KBM-7 (cell line): ENCODE results near the gene HDHD3.
"Not testable (repeated sequence)": the region's sequence is repeated elsewhere in the genome, so short reads cannot be mapped to it uniquely, and the experiment has no call there.

ENCODE experiments used
- DNase-seq: peaks from one replicate; pipeline ENCODE4 v3.0.0-alpha.2; 2015
- in situ Hi-C: fragments of 300-500 bp; cut with MboI; formaldehyde crosslinking; loops from 2 replicates; pipeline ENCODE4 v1.14.3; 2020; ENCODE audit warnings: low sequenced_read_pairs, low pct_unique_long_range_greater_than_20kb, mixed read lengths

The HDHD3 gene

GRCh38 chr9:113368982-113369854 is 7.6 kb downstream of the HDHD3 start:
- no peak for DNase-seq
- in situ Hi-C loops: no loop called here

DNA sequence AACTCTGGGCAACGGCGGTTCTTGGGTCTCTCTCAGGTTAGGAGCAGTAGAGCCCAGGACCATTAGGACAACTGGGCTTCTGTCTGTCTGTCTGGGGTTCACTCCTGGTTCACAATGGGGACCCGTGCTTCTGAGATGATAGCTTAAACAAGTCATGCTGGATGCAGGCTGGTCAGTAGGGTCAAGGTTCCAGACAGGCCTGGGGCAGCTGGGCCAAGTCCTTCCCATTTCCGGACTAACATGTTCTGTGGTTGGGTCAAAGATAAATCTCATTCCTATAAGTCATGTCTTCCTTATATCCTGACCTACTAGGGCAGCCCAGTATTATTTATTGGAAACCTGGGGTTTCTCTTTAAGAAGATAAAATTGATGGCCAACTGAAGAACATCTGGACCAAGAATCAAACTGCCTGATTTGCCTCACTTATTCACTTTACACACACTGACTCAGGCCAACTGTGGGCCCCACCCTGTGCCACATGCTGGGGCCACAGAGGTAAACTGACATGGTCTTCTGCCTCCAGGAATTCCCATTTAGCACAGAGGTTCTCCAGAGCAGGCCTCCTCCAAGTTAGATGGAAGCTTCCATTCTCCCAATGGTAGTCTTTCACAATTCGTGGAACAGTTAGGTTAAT is 8.3 kb downstream of the HDHD3 start:
- DNase-seq: no peak
- in situ Hi-C loops: no loop called here

DNA sequence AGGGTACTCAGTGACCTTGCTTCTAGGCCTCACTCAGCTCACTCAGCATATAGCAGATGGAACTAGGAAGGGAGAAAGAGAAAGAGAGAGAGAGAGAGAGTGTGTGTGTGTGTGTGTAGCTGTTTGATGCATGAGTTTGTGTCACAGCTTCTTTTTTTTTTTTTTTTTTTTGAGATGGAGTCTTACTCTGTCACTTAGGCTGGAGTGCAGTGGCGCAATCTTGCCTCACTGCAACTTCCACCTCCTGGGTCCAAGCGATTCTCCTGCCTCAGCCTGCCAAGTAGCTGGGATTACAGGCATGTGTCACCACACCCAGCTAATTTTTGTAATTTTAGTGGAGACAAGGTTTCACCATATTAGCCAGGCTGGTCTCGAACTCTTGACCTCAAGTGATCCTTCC is 11.1 kb downstream of the HDHD3 start:
- peak; percentile 14 for DNase-seq
- in situ Hi-C loops: not testable (repeated sequence)

DNA sequence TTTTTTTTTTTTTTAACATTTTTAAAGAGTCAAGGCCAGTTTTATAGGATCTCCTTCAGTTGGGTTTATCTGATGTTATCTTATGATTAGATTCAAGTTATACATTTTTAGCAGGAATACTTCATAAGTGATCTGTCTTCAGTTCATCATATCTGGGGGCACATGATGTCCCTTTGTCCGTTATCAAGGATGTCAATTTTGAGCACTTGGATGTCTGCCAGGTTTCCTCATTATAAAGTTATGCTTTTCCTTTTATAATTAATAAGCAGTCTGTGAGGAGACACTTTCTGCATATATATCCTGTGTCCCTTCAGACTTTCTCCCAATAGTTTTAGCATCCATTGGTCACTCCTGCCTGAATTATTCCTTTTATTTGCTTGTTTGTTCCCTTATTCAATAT is 11.8 kb downstream of the HDHD3 start:
- in situ Hi-C loops: no loop called here
- no peak for DNase-seq

DNA sequence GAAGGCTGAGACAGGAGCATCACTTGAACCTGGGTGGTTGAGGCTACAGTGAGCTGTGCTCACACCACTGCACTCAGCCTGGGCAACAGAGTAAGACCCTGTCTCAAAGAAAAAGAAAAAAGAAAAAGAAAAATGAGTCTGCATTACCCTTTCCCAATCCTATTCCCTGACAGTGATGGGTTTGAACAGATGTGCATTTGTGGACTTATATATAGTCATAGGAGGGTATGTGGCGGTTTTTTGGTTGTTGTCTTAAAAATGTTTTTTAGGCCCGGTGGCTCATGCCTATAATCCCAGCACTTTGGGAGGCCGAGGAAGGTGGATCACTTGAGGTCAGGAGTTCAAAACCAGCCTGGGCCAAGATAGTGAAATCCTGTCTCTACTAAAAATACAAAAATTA is 13.4 kb downstream of the HDHD3 start:
- no peak for DNase-seq
- in situ Hi-C loops: no loop called here

GRCh38 chr9:113361304-113362018 is 15.3 kb downstream of the HDHD3 start:
- in situ Hi-C loops: no loop called here
- DNase-seq: no peak

DNA sequence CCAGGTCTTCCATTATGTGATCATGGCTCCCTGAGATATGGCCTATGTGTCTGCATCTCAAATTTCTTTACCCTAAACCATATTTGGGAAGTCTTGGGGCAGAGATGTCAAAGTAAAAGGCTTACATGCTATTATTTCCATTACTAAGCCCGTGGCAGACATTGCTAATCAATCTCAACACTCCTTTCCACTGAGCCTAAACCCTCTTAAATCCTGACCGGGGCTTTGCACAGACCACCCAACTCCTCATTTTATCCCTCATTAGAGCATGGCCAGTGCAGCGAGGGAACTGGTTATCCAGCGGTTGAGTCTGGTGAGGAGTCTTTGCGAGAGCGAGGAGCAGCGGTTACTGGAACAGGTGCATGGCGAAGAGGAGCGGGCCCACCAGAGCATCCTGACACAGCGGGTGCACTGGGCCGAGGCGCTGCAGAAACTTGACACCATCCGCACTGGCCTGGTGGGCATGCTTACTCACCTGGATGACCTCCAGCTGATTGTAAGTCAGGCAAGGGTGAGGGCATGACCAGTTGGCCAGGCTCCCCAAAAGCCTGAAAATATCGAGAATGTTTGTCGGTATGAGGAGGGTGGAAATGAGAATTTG is 16.4 kb downstream of the HDHD3 start:
- DNase-seq: no peak
- in situ Hi-C loops: no loop called here

DNA sequence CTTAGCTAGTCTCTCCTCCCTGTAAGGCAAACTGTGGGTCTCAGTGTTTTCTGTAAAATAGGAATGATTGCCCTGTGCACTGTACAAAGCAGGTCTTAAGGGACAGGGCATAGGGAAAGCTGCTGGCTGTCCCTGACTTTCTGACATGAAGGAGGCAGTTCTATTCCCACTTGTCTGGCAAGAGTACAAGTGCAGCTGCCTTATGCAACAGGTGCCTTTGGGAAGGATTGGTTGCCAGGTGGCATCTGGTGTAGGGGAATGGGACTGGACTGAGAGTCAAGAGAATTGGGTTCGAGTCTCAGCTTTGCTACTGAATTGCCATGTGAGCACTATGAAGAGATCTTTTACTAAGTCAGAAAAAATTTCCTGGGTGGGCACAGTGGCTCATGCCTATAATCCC is 17.4 kb downstream of the HDHD3 start:
- in situ Hi-C loops: no loop called here
- DNase-seq: no peak

GRCh38 chr9:113356686-113357292 is 20.0 kb downstream of the HDHD3 start:
- no peak for DNase-seq
- in situ Hi-C loops: no loop called here

DNA sequence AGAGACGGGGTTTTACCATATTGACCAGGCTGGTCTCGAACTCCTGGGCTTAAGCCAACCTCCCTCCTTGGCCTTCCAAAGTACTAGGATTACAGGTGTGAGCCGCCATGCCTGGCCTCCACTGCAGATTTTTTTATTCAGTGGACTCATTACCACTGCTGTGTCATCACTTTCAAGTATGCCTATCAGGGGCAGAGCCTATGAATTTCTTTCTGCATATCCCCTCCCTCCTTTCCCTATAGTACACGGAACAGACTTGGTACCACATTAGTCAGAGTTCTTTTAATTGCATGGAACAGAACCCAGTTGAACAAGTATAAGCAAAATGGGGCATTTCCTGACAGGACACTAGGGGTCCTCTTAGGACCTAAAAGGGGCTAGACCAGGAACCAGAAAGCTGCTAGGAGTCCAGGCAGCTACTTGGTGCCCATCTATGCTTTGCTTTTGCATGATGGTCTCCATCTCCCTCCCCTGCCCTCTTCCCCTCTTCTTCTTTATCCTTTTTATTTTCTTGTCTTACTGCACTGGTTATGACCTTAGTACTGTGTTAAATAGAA is 21.7 kb downstream of the HDHD3 start:
- peak; percentile 46 for DNase-seq
- in situ Hi-C loops: no loop called here

GRCh38 chr9:113352411-113352810 is 24.4 kb downstream of the HDHD3 start:
- no peak for DNase-seq
- in situ Hi-C loops: no loop called here

DNA sequence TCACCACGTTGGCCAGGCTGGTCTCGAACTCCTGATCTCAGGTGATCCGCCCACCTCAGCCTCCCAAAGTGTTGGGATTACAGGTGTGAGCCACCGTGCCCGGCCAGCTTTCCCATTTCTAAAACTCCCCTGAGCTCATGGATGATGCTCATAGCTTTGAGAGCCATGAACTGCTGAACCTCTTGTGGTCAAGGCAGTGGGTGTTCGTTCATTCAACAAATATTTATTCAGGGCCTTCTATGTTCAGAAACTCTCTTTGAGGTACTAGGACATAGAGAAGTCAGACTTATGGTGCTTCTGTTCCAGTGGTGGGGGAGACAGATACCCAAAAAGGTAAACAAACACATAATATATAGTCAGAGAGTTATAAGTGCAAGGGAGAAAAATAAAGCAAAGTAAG is 24.8 kb downstream of the HDHD3 start:
- DNase-seq: no peak
- in situ Hi-C loops: no loop called here

DNA sequence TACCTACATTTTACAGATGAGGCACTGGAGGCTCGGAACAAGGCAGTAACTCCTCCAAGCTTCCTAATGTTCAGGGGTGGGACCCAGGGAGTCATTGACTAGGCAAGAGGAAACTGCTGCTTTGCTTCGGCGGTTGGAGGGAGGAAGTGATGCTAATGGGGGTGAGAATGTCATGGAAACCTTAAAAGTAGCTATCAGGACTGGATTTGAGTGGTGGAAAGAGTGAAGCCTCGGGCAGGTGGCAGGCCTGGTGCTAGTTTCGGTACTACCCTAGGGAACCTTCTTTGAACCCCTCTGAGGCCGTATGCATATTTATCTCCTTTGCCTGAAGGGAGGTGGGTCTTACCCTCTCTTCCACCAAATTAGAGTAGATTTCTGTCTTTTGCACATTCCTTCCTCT is 25.8 kb downstream of the HDHD3 start:
- DNase-seq: peak; percentile 87
- in situ Hi-C loops: no loop called here

- DNase-seq: no peak
- in situ Hi-C loops: no loop called here
Observed at GRCh38 chr9:113350107-113350661, 26.6 kb downstream of the HDHD3 start.

DNA sequence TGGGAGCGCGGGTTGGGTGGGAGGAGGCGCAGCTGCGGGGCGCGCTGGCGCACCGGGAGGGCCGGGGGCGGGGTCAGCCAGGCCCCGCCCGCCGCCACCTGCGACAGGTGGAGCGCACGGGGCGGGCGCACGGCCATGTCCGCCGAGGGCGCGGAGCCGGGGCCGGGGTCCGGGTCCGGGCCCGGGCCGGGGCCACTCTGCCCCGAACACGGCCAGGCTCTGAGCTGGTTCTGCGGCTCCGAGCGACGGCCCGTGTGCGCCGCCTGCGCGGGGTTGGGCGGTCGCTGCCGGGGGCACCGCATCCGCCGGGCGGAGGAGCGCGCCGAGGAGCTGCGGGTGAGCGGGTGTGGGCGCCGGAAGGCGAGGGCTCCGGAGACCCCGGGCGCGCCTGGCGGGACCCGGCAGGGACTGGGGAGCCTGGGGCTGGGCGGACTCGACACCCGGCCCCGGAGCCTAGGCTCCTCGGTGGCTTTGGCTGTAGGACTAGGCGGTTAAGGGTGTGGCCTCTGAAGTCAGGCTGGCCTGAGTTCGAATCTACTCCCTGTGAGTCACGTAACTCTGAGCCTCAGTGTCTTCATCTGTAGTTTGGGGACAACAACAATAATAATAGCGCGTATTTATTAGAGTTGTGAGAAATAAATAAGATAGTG is 27.2 kb downstream of the HDHD3 start, which contains the start of gene BSPRY:
TSS of gene BSPRY (plus strand) at position 97 of the 650 bp plus-strand sequence. CDS start at position 136, 39 bp downstream.
- in situ Hi-C loops: no loop called here
- peak; percentile 44 for DNase-seq

DNA sequence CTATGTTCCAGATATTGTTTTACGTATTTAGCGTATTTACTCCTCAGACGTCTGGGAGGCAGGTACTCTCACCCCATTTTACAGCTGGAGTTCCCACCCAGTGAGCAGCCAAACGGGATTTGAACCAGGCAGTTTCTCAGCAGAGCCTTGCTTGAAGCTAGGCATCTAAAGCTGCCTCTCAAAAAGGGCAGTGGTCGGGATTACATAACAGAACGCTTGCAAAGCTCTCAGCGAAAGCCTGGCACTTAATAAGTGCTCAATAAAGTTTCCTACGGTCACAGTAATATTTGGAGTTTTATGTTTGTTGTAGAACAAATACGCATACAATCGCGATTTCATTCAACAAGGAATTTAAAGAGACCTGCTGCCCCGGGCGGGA is 27.7 kb downstream of the HDHD3 start:
- no peak for DNase-seq
- in situ Hi-C loops: no loop called here

GRCh38 chr9:113348437-113348836 is 28.3 kb downstream of the HDHD3 start:
- no peak for DNase-seq
- in situ Hi-C loops: no loop called here

DNA sequence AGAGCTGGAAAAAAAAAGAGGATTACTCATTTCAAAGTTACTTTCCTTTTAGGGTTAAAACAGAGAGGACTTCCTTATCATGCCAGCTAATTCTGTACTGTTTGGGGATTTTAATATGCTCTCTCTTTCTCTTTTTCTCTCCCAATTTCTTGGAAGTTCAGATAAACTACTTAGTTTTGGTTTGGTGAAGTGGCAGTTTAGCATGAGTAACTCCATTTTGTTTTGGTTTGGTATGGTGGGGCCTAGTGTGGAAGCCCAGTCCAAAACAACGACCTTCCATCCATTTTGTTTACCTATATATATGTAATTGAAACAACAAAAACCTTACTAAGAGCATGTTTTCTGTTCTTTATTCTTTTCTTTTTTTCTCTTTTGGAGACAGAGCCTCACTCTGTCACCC is 31.1 kb downstream of the HDHD3 start:
- in situ Hi-C loops: no loop called here
- DNase-seq: no peak
